Loucy (cell line): ENCODE results near the gene TMEM117.

Experiments
- H2AFZ ChIP-seq: fragments of 200-600 bp; sonication (generic); 2 replicates; pipeline ENCODE4 v1.6.0; 2016; ENCODE audit warnings: antibody characterized with exemption, mild to moderate bottlenecking, low read length, moderate library complexity
- H3F3A ChIP-seq: fragments of 200-600 bp; 2 replicates; pipeline ENCODE4 v1.6.0; 2016; ENCODE audit warnings: antibody characterized with exemption, low read depth, mild to moderate bottlenecking
- H3K27me3 ChIP-seq: fragments of 200-600 bp; sonication (generic); 2 replicates; pipeline ENCODE4 v1.6.1; 2014; ENCODE audit warnings: low read length, mild to moderate bottlenecking; ENCODE audit not compliant: insufficient read depth, poor library complexity, severe bottlenecking
- H3K36me3 ChIP-seq: fragments of 200-600 bp; sonication (generic); 2 replicates; pipeline ENCODE4 v1.6.1; 2016; ENCODE audit warnings: low read length; ENCODE audit not compliant: insufficient read depth
- H3K4me1 ChIP-seq: fragments of 200-600 bp; sonication (generic); 2 replicates; pipeline ENCODE4 v1.5.1; 2014; ENCODE audit warnings: low read length, mild to moderate bottlenecking; ENCODE audit not compliant: insufficient read depth, poor library complexity, severe bottlenecking
- H3K4me2 ChIP-seq: fragments of 200-600 bp; sonication (generic); 2 replicates; pipeline ENCODE4 v1.6.0; 2014; ENCODE audit warnings: antibody characterized with exemption, low read length, low read depth, mild to moderate bottlenecking; ENCODE audit not compliant: poor library complexity, severe bottlenecking
- H3K4me3 ChIP-seq: fragments of 200-600 bp; sonication (generic); 2 replicates; pipeline ENCODE4 v1.5.1; 2014; ENCODE audit warnings: low read length, mild to moderate bottlenecking, mixed read lengths; ENCODE audit not compliant: poor library complexity, severe bottlenecking
- H3K79me2 ChIP-seq: fragments of 200-600 bp; sonication (generic); 2 replicates; pipeline ENCODE4 v1.6.1; 2014; ENCODE audit warnings: low read length; ENCODE audit not compliant: insufficient read depth
- H3K9ac ChIP-seq: fragments of 200-600 bp; sonication (generic); 2 replicates; pipeline ENCODE4 v1.6.0; 2014; ENCODE audit warnings: mild to moderate bottlenecking, low read depth, low read length, moderate library complexity; ENCODE audit not compliant: poor library complexity, severe bottlenecking
- H3K9me2 ChIP-seq: fragments of 200-600 bp; sonication (generic); replicated peaks from 2 replicates; pipeline ENCODE4 v1.6.1; 2016; ENCODE audit warnings: low read depth, low read length, mixed read lengths
- H3K9me3 ChIP-seq: fragments of 200-600 bp; sonication (generic); 2 replicates; pipeline ENCODE4 v1.6.1; 2014; ENCODE audit warnings: mild to moderate bottlenecking, antibody characterized with exemption, low read length, low read depth; ENCODE audit not compliant: insufficient read depth
- H4K20me1 ChIP-seq: fragments of 200-600 bp; sonication (generic); 2 replicates; pipeline ENCODE4 v1.6.0; 2014; ENCODE audit warnings: antibody characterized with exemption, low read length, mild to moderate bottlenecking; ENCODE audit not compliant: insufficient read depth, poor library complexity, severe bottlenecking
- EZH2phosphoT487 ChIP-seq: fragments of 200-600 bp; IDR thresholded peaks from 2 replicates; pipeline ENCODE4 v1.6.1; 2018; ENCODE audit warnings: antibody characterized with exemption, mild to moderate bottlenecking, moderate library complexity, borderline replicate concordance
- TF ChIP-seq, protein P1 (sequence below): fragments of 200-600 bp; sonication (generic); conservative IDR thresholded peaks from 2 replicates; pipeline ENCODE4 v1.5.1; 2014; ENCODE audit warnings: mild to moderate bottlenecking, antibody characterized with exemption, low read length

TMEM117 gene

DNA sequence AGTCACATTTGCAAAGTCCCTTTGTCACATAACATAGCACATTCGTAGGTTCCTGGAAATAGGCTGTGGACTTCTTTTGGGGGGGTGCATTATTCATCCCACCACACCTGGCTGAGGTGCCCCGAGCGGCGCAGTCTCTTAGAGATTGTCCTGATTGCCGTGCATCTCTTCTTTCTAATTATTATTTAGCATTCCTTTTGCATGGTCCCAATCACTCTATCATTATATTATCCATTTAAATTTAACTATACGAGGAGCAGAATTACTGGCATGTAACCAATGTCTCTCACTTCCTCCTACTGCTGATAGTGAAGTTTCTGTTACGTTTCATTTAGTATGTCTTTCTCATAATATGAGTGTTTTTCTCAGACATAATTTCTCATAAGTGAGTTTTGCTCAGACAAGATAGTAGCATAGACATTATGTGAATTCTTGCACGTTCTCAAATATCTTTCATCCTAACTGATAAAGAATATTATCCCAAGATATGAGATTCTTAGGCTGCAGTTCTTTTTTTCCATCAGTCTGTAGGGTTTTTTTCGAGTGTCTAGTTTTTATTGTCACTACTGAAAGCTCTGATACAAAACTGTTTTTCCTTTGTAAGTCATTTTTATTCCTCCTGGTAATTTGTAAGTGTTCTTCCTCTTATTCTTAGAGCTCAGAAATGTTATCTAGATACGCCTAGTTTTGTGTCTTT is 595.9 kb downstream of the TMEM117 start:
- Histone ChIP-seq H3K27me3 (no peaks in the 10 kb centered on the region), H3K4me1 (no peaks in the 10 kb centered on the region), H3K4me2 (no peak overlapping the region), H4K20me1 (no peaks in the 10 kb centered on the region), H3K9me2 (no peaks in the 10 kb centered on the region), H3K9me3 (no peaks in the 10 kb centered on the region), H3K36me3 (no peaks in the 10 kb centered on the region), H3K79me2 (no peaks in the 10 kb centered on the region), H3K4me3 (no peak overlapping the region), H2AFZ (no peak overlapping the region), H3F3A (no peaks in the 10 kb centered on the region), H3K9ac (no peak overlapping the region)
- TF ChIP-seq EZH2phosphoT487 = no peak
- TF ChIP-seq, protein P1, sequence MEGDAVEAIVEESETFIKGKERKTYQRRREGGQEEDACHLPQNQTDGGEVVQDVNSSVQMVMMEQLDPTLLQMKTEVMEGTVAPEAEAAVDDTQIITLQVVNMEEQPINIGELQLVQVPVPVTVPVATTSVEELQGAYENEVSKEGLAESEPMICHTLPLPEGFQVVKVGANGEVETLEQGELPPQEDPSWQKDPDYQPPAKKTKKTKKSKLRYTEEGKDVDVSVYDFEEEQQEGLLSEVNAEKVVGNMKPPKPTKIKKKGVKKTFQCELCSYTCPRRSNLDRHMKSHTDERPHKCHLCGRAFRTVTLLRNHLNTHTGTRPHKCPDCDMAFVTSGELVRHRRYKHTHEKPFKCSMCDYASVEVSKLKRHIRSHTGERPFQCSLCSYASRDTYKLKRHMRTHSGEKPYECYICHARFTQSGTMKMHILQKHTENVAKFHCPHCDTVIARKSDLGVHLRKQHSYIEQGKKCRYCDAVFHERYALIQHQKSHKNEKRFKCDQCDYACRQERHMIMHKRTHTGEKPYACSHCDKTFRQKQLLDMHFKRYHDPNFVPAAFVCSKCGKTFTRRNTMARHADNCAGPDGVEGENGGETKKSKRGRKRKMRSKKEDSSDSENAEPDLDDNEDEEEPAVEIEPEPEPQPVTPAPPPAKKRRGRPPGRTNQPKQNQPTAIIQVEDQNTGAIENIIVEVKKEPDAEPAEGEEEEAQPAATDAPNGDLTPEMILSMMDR = no peak

DNA sequence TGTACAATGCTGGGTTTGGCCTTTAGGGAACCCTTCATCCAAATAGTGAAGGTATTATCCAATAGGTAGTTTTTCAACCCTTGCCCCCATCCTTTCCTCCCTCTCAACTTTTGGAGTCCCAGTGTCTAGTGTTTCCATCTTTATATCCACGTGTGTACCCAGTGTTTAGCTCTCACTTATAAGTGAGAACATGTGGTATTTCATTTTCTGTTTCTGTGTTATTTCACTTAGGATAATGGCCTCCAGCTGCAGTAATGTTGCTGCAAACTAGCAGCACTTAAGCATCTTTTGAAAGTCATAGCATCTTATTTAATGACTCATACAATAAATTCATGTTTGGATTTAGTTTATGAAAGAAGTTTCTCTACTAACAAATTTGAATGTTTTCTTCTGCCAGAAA is 597.8 kb downstream of the TMEM117 start:
- Histone ChIP-seq H4K20me1 (no peaks in the 10 kb centered on the region), H3K79me2 (no peaks in the 10 kb centered on the region), H3K9ac (no peak overlapping the region), H3K9me2 (no peaks in the 10 kb centered on the region), H3K27me3 (no peaks in the 10 kb centered on the region), H2AFZ (no peak overlapping the region), H3K4me1 (no peaks in the 10 kb centered on the region), H3K4me2 (no peak overlapping the region), H3K36me3 (no peaks in the 10 kb centered on the region), H3F3A (no peaks in the 10 kb centered on the region), H3K4me3 (no peak overlapping the region), H3K9me3 (no peaks in the 10 kb centered on the region)
- TF ChIP-seq EZH2phosphoT487 = no peak
- TF ChIP-seq, protein P1 = no peak

DNA sequence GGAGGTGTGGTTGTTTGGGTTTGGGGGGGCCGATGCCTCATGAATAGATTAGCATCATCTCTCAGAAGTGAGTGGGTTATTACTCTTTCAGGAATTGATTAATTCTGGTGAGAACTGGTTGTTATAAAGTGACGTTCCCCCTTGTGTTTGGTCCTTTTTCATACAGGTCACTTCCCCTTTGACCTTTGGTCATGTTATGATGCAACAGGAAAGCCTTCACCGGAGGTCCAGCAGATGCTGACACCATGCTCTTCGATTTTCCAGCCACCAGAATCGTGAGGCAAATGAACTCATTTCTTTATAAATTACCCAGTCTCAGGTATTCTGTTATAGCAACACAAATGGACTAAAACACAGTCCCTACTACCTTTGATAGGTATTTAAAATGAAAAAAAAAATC is 600.9 kb downstream of the TMEM117 start:
- Histone ChIP-seq H3K27me3 (no peaks in the 10 kb centered on the region), H3F3A (no peaks in the 10 kb centered on the region), H3K4me3 (no peak overlapping the region), H3K79me2 (no peaks in the 10 kb centered on the region), H3K9me3 (no peaks in the 10 kb centered on the region), H3K4me2 (no peak overlapping the region), H3K9me2 (no peaks in the 10 kb centered on the region), H2AFZ (peak overlapping the region; percentile 54; the same call in 1 of the 2 replicates), H3K36me3 (no peaks in the 10 kb centered on the region), H3K9ac (no peak overlapping the region), H4K20me1 (no peaks in the 10 kb centered on the region), H3K4me1 (no peaks in the 10 kb centered on the region)
- TF ChIP-seq, protein P1 = no peak
- no peak for TF ChIP-seq EZH2phosphoT487
